H1 (cell line): ENCODE results near the gene SLC17A4. TPM values are rescaled to one million over a fixed set of nuclear protein-coding genes. Genes with fewer than 3 reads are reported as not detected.

Experiments
- GABPA ChIP-seq: IDR thresholded peaks from 2 replicates; pipeline ENCODE4 v1.6.1; 2011; ENCODE audit warnings: mild to moderate bottlenecking, low read length, moderate library complexity, borderline replicate concordance; ENCODE audit not compliant: insufficient read depth
- KDM5A ChIP-seq: fragments of 200-600 bp; IDR thresholded peaks from 2 replicates; pipeline ENCODE4 v1.7.1; 2012; ENCODE audit warnings: mild to moderate bottlenecking, low read length, inconsistent platforms, mixed read lengths
- RFX5 ChIP-seq: IDR thresholded peaks from 2 replicates; pipeline ENCODE4 v1.6.1; 2011; ENCODE audit warnings: low read depth, low read length, improper control_type of control experiment, borderline replicate concordance
- polyA plus RNA-seq, 7 experiments: library from polyadenylated mRNA; depleted of rRNA in 3 of 7; stranded (reverse) in 5 of 7; unstranded in 2 of 7; fragments of >200 nt in 5 of 7; fragments of 200-250 nt in 2 of 7; gene quantifications; 1 replicate in 5 of 7; 2 replicates in 1 of 7; 4 replicates in 1 of 7; pipeline versions ENCODE4 v1.2.1 to v1.2.3, GENCODE V29; 2011 to 2013; ENCODE audit warnings: missing spikeins in 2 of 7, mixed read lengths in 2 of 7
- total RNA-seq: library from RNA; stranded (reverse); fragmentation: NEBNext Ultra II Directional; extraction: Animal tissue kit (Norgen Biotek cat#: 25700); gene quantifications from 2 replicates; pipeline ENCODE4 v1.2.1, GENCODE V29; 2021

The SLC17A4 gene
- total and polyA plus RNA-seq, 2 of the 8 experiments (the other 6 are each of a cell fraction or from before 2014, with no cell fraction given): not detected

GRCh38 chr6:25755483-25755882, 941 bp downstream of the SLC17A4 start (continued):
- TF ChIP-seq RFX5 (no peak), KDM5A (no peak), GABPA (no peak)
- TF ChIP-seq, all 59 proteins: peak for 0
